Fibroblast of lung (primary cell): ENCODE measurements around the gene RFPL4AL1. TPM values are rescaled to one million over a fixed set of nuclear protein-coding genes. Genes with fewer than 3 reads are reported as not detected.
"Not testable (repeated sequence)": the region's sequence is repeated elsewhere in the genome, so short reads cannot be mapped to it uniquely, and the experiment has no call there.

ENCODE experiments used
- DNase-seq, 2 donors: peaks; one replicate each; pipeline versions ENCODE4 v3.0.0 to v3.0.0-alpha.2; 2010; ENCODE audit warnings: low read depth in 2 of 2
- H2AFZ ChIP-seq: 2 replicates; pipeline ENCODE4 v1.5.1; 2012; ENCODE audit warnings: low read length, control low read depth, inconsistent platforms
- H3K27ac ChIP-seq: 2 replicates; pipeline ENCODE4 v1.5.1; 2011; ENCODE audit warnings: low read length, control low read depth; ENCODE audit not compliant: insufficient read depth
- H3K27me3 ChIP-seq: 2 replicates; pipeline ENCODE4 v1.5.1; 2011; ENCODE audit warnings: mild to moderate bottlenecking, low read length; ENCODE audit not compliant: control insufficient read depth, insufficient read depth
- H3K36me3 ChIP-seq: 2 replicates; pipeline ENCODE4 v1.5.1; 2011; ENCODE audit warnings: low read length; ENCODE audit not compliant: control insufficient read depth, insufficient read depth
- H3K4me1 ChIP-seq: 2 replicates; pipeline ENCODE4 v1.5.1; 2011; ENCODE audit warnings: low read length; ENCODE audit not compliant: control insufficient read depth, insufficient read depth; ENCODE audit errors: extremely low read depth
- H3K4me2 ChIP-seq: 2 replicates; pipeline ENCODE4 v1.5.1; 2011; ENCODE audit warnings: low read length, control low read depth; ENCODE audit not compliant: insufficient read depth; ENCODE audit errors: extremely low read depth
- H3K4me3 ChIP-seq, 4 experiments: fragments of 200-600 bp in 1 of 4; sonication (generic) in 1 of 4; replicated peaks in 1 of 4; 2 replicates each; pipeline ENCODE4 v1.5.1; 2011 to 2016; ENCODE audit warnings: low read length in 4 of 4, low read depth in 3 of 4, mild to moderate bottlenecking in 3 of 4, control low read depth in 2 of 4, inconsistent platforms in 1 of 4, mixed read lengths in 1 of 4; ENCODE audit not compliant: insufficient read depth in 1 of 4; ENCODE audit errors: control extremely low read depth in 1 of 4
- H3K79me2 ChIP-seq: 2 replicates; pipeline ENCODE4 v1.5.1; 2012; ENCODE audit warnings: mild to moderate bottlenecking, low read length, inconsistent platforms; ENCODE audit not compliant: control insufficient read depth, insufficient read depth
- H3K9ac ChIP-seq: 2 replicates; pipeline ENCODE4 v1.5.1; 2011; ENCODE audit warnings: mild to moderate bottlenecking, low read length, control low read depth; ENCODE audit not compliant: insufficient read depth
- H3K9me3 ChIP-seq: 2 replicates; pipeline ENCODE4 v1.5.1; 2012; ENCODE audit warnings: low read depth, low read length; ENCODE audit not compliant: control insufficient read depth, insufficient read depth
- H4K20me1 ChIP-seq: 2 replicates; pipeline ENCODE4 v1.5.1; 2011; ENCODE audit warnings: low read length; ENCODE audit not compliant: control insufficient read depth, insufficient read depth; ENCODE audit errors: extremely low read depth
- EZH2 ChIP-seq: IDR thresholded peaks from 2 replicates; pipeline ENCODE4 v1.5.1; 2012; ENCODE audit warnings: low read length, control low read depth, mild to moderate bottlenecking; ENCODE audit errors: missing control alignments
- polyA plus RNA-seq, 2 donors: library from polyadenylated mRNA; depleted of rRNA in 1 of 2; stranded (reverse) in 1 of 2; unstranded in 1 of 2; fragments of >200 nt; gene quantifications; 2 replicates each; pipeline ENCODE4 v1.2.1, GENCODE V29; 2011 to 2012; ENCODE audit warnings: missing spikeins in 1 of 2
- total RNA-seq: library from RNA; depleted of rRNA; stranded (reverse); fragments of >200 nt; gene quantifications from 2 replicates; pipeline ENCODE4 v1.2.1, GENCODE V29; 2014
- TF ChIP-seq, protein P1 (sequence below), 2 donors: IDR thresholded peaks in 1 of 2; conservative IDR thresholded peaks in 1 of 2; 1 replicate in 1 of 2; 2 replicates in 1 of 2; pipeline ENCODE4 v1.5.1; 2011 to 2012; ENCODE audit warnings: low read length in 2 of 2, control low read depth in 1 of 2, inconsistent platforms in 1 of 2, low read depth in 1 of 2, mild to moderate bottlenecking in 1 of 2

RFPL4AL1 gene
- total and polyA plus RNA-seq, 2 donors (not counting 1 experiment from before 2014, with no cell fraction given) = not detected

DNA sequence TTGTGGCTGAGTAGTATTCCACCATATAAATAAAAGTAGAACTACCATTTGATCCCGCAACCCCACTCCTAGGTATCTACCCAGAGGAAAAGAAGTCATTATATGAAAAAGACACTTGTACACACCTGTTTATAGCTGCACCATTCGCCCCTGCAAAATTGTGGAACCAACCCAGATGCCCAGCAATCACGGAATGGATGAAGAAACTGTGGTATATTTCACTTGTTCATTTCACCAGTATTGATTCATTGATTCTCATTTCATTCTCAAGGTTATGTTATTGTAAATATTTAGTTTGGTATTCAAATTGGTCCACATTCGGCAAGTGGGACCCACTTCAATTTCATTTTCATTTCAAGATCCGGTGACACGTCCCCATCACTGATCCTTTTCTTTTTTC is 18.2 kb upstream of the RFPL4AL1 start:
- H3K79me2 ChIP-seq = no peaks in the 10 kb centered on the region
- H3K27me3 ChIP-seq = no peaks in the 10 kb centered on the region

DNA sequence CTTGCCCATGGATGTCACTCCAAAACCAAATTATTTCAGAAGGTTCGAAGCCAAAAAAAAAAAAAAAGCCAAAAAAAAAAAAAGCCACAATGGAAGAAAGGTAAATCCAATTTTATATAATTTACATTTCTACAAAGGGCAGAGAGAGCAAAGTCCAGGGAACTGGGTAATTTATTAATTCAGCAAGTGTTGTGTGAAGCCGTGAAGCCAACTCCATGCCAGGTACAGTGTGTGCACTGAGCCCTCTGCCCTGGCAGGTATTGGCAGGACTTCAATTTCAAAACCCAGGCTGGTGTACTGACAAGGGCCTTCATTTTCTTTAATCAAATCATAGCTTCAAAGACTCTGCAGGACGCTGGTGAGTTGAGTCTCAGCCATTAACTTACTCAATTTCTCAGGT is 15.5 kb upstream of the RFPL4AL1 start:
- Histone ChIP-seq H3K27me3 (no peaks in the 10 kb centered on the region), H3K4me3 (no peak overlapping the region), H3K9me3 (no peaks in the 10 kb centered on the region), H4K20me1 (no peaks in the 10 kb centered on the region), H3K36me3 (no peaks in the 10 kb centered on the region), H3K79me2 (no peaks in the 10 kb centered on the region), H2AFZ (no peak overlapping the region), H3K4me1 (no peaks in the 10 kb centered on the region), H3K4me2 (no peak overlapping the region), H3K9ac (no peak overlapping the region), H3K27ac (no peak overlapping the region)
- no peak for TF ChIP-seq EZH2
- TF ChIP-seq, protein P1, sequence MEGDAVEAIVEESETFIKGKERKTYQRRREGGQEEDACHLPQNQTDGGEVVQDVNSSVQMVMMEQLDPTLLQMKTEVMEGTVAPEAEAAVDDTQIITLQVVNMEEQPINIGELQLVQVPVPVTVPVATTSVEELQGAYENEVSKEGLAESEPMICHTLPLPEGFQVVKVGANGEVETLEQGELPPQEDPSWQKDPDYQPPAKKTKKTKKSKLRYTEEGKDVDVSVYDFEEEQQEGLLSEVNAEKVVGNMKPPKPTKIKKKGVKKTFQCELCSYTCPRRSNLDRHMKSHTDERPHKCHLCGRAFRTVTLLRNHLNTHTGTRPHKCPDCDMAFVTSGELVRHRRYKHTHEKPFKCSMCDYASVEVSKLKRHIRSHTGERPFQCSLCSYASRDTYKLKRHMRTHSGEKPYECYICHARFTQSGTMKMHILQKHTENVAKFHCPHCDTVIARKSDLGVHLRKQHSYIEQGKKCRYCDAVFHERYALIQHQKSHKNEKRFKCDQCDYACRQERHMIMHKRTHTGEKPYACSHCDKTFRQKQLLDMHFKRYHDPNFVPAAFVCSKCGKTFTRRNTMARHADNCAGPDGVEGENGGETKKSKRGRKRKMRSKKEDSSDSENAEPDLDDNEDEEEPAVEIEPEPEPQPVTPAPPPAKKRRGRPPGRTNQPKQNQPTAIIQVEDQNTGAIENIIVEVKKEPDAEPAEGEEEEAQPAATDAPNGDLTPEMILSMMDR (conservative IDR thresholded peaks at IDR 0.05 in 1 of 2, IDR thresholded peaks at IDR 0.05 in 1 of 2; ENCODE audit: low read depth in 1 of 2, low read length in 2 of 2) = no peak
- DNase-seq = no peak

More for the DNA sequence above, 18.2 kb upstream of the RFPL4AL1 start:
- Histone ChIP-seq H3K4me1 (no peaks in the 10 kb centered on the region), H3K9me3 (no peaks in the 10 kb centered on the region), H3K4me3 (no peak overlapping the region), H4K20me1 (no peaks in the 10 kb centered on the region), H3K4me2 (no peak overlapping the region), H3K27ac (no peak overlapping the region), H2AFZ (no peak overlapping the region), H3K36me3 (no peaks in the 10 kb centered on the region), H3K9ac (no peak overlapping the region)
- no peak for DNase-seq
- TF ChIP-seq EZH2 = no peak
- TF ChIP-seq, protein P1 (conservative IDR thresholded peaks at IDR 0.05 in 1 of 2, IDR thresholded peaks at IDR 0.05 in 1 of 2; ENCODE audit: low read depth in 1 of 2, low read length in 2 of 2) = no peak

DNA sequence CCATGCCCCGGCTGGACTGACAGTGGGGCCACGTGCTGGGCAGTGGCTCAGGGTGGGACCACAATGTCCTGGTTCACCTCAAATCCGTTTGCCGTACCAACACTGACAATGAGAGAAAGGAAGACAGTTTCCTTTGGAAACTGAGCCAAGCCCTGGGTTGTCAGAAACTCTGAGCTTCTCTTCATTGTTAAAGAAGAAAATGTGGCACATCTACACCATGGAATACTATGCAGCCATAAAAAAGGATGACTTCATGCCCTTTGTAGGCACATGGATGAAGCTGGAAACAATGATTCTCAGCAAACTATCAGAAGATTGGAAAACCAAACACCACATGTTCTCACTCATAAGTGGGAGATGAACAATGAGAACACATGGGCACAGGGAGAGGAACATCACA is 12.1 kb upstream of the RFPL4AL1 start:
- H3K4me3 ChIP-seq, H3K9me3 ChIP-seq, H3K27ac ChIP-seq, H3K4me2 ChIP-seq, DNase-seq, H3K4me1 ChIP-seq, H3K36me3 ChIP-seq, H3K9ac ChIP-seq, H3K27me3 ChIP-seq, H2AFZ ChIP-seq, H3K79me2 ChIP-seq, H4K20me1 ChIP-seq: not testable (repeated sequence)

DNA sequence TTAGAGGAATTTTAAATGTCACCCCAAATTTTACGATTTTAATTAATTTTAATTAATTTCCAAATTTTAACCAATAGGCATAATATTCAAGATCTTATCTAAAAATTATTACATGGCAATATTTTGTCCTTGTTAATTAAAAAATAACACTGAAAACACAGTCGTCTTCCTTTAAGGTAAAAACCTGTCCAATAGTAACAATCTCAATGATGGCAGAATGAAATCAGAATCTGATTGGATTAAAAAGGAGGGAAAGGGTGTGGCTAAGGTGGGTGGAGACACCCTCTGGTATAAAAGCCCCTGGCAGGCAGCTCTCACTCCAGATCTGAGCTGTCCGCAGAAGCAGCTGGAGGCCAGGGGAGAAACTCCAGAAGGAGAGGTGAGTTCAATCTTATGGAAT is 10.1 kb upstream of the RFPL4AL1 start, which contains the start of gene RFPL4A:
RFPL4A (plus strand) TSS at position 301 of the 400 bp plus-strand sequence. CDS start 2,704 bp downstream, outside the sequence.
- not testable (repeated sequence) for H3K27me3 ChIP-seq, H3K36me3 ChIP-seq, H3K4me1 ChIP-seq, H2AFZ ChIP-seq, H3K79me2 ChIP-seq, H3K9ac ChIP-seq, H3K27ac ChIP-seq, H3K4me2 ChIP-seq, H3K9me3 ChIP-seq, H4K20me1 ChIP-seq, H3K4me3 ChIP-seq, DNase-seq
